ENCODE measurements around the gene CHN2.

DNA sequence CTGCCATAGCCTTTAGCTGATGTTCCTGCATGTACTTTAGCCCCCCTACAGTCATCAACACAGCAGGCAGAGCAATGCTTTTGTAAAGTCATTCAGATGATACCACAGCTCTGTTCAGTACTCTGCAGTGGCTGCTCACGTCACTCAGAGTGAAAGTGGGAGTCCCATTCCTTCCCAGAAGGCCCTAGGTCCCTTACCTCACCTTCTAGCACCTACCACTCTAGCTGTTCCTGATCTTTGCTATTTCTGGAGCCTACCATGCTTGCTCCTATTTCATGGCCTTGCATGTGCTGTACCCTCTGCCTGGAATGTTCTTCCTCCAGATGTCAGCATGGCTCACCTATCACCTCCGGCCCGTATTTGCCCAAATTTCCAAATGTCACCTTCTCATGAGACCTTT is 274.7 kb downstream of the CHN2 start:
- no peak for TF ChIP-seq CTCF (IDR thresholded peaks at IDR 0.05 in 8 of 11, conservative IDR thresholded peaks at IDR 0.05 in 3 of 11)
- no peak for TF ChIP-seq POLR2AphosphoS5 (IDR thresholded peaks at IDR 0.05)
- no peak for TF ChIP-seq POLR2A (IDR thresholded peaks at IDR 0.05)

Data from spleen (tissue), 7 donors.